SK-N-SH treated with all-trans-retinoic acid at 6 μM for 48 hours (cell line): ENCODE results near the gene PIK3R1.

ENCODE experiments used
- BACH2 ChIP-seq: fragments of 250-450 bp; sonication (Bioruptor Pico); IDR thresholded peaks from 2 replicates; pipeline ENCODE4 v1.9.0; 2021; ENCODE audit warnings: mild to moderate bottlenecking, borderline replicate concordance
- CSRNP3 ChIP-seq: fragments of 250-450 bp; sonication (Bioruptor Pico); IDR thresholded peaks from 2 replicates; pipeline ENCODE4 v1.5.1; 2021; ENCODE audit warnings: mild to moderate bottlenecking, moderate library complexity
- PATZ1 ChIP-seq: fragments of 250-450 bp; sonication (Bioruptor Pico); IDR thresholded peaks from 2 replicates; pipeline ENCODE4 v1.8.0; 2020; ENCODE audit warnings: mild to moderate bottlenecking, moderate library complexity, borderline replicate concordance
- SNAI2 ChIP-seq: fragments of 250-450 bp; sonication (Bioruptor Pico); IDR thresholded peaks from 2 replicates; pipeline ENCODE4 v1.5.0; 2020; ENCODE audit warnings: mild to moderate bottlenecking, moderate library complexity
- TOX ChIP-seq: fragments of 250-450 bp; sonication (Bioruptor Pico); IDR thresholded peaks from 2 replicates; pipeline ENCODE4 v1.8.0; 2021; ENCODE audit warnings: mild to moderate bottlenecking, moderate library complexity, borderline replicate concordance
- TSHZ2 ChIP-seq: fragments of 250-450 bp; sonication (Bioruptor Pico); IDR thresholded peaks from 2 replicates; pipeline ENCODE4 v1.5.0; 2020; ENCODE audit warnings: mild to moderate bottlenecking, moderate library complexity
- ZNF70 ChIP-seq: fragments of 450-650 bp; formaldehyde crosslinking; IDR thresholded peaks from 2 replicates; pipeline ENCODE4 v1.5.0; 2020; ENCODE audit warnings: mild to moderate bottlenecking, moderate library complexity

- 0 out of 2 replicates have a peak, but pooled peaks have one; percentile 14 for TF ChIP-seq CSRNP3
- no peak for TF ChIP-seq PATZ1
- TF ChIP-seq SNAI2 (CRISPR knock-in tag), result peak; percentile 91; the same call in 1 of the 2 replicates
- peak; percentile 84 for TF ChIP-seq TSHZ2 (CRISPR knock-in tag)
- no peak for TF ChIP-seq TOX (CRISPR knock-in tag)
- no peak for TF ChIP-seq BACH2 (CRISPR knock-in tag)
- no peak for TF ChIP-seq ZNF70 (CRISPR knock-in tag)
Observed at GRCh38 chr5:68273717-68274409, 58.3 kb downstream of the PIK3R1 start.
